GM18502 (cell line): Measurements from ENCODE around the gene EPN2.
A peak's percentile ranks its signal among the peaks of the same experiment; 100 is the strongest.
"Not testable (repeated sequence)": the region's sequence is repeated elsewhere in the genome, so short reads cannot be mapped to it uniquely, and the experiment has no call there.

Experiments used
- ATAC-seq: cut with Tn5 transposase; IDR thresholded peaks from one replicate; pipeline ENCODE4 v1.9.1; 2021; ENCODE audit warnings: mild to moderate bottlenecking; ENCODE audit not compliant: unreplicated experiment, poor library complexity

EPN2 gene

DNA sequence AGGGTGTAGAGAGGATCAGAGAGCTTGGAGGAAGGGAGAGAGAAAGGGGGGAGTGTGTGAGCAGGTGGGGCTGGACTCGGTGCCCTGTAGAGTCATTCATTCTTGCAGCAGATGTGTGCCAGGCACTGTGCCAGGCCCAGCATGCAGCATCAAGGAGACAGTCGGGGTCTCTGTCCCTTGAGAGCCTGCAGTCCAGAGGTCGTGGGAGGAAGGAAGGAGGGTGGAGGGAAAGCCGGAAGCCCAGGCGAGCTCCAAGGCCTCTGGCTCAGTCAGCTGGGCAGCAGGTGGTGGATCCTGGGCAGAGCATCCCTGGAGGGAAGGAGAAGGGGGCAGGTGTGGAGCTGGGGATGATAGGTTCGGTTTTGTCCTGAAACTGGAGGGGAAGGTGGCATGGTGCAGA is 27.5 kb downstream of the EPN2 start:
- ATAC-seq = no peak

- no peak for ATAC-seq
Observed at GRCh38 chr17:19265755-19266154, 28.6 kb downstream of the EPN2 start.

- no peak for ATAC-seq
Observed at GRCh38 chr17:19268611-19269010, 31.4 kb downstream of the EPN2 start.

DNA sequence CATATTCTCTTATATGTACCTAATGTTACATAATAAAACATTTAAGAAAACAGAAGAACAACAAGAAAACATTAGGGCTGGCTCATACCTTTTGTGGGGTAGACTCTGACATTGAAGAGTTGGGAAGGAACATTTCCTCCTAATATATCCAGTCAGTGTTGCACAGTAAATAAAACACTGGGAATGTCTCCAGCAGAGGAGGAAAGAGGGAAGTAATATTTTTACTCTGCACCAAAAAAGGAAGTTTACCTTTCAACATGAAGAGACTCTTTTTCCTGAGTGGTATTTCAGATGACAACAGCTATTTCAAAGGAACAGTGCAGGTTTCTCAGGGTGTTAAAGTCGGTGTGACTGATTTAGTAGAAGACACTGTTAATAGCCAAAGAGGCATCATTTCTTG is 31.9 kb downstream of the EPN2 start:
- ATAC-seq = no peak

DNA sequence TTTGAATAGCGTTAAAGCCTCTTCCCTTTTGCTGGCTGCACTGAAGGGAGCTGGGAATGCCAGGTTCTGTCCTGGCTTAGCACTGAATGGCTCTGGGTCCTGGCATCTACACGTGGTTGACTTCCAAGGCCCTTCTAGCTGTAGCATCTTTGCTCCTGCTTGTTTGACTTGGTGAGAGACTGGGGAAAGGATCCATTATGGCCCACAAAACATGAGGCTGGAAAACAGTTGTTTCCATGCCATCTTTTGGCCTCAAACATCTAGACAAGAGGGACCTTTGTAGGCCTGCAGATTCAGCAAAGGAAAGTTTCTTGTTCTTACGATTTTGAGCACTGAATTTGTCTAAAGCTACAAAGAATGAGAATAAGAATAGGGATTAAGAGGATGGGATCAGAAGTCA is 32.5 kb downstream of the EPN2 start:
- ATAC-seq = no peak

DNA sequence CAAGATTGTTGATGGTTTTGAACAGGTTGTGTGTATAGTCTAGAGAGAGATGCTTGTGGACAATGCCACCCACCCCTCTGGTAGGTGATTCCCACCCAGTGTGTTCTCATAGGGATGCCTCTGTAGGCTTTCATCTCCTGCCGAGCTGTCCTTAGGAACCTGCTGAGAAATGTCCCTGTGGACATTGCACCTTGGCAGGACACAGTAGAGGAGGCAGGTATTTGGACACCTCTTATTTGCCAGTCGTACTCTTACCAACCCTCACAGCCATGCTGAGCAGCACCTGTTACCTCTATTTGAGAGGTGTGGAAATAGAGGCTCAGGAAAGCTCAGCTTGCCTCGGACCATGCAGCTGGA is 33.2 kb downstream of the EPN2 start:
- ATAC-seq = no peak

GRCh38 chr17:19270704-19271611 is 33.8 kb downstream of the EPN2 start:
- no peak for ATAC-seq

DNA sequence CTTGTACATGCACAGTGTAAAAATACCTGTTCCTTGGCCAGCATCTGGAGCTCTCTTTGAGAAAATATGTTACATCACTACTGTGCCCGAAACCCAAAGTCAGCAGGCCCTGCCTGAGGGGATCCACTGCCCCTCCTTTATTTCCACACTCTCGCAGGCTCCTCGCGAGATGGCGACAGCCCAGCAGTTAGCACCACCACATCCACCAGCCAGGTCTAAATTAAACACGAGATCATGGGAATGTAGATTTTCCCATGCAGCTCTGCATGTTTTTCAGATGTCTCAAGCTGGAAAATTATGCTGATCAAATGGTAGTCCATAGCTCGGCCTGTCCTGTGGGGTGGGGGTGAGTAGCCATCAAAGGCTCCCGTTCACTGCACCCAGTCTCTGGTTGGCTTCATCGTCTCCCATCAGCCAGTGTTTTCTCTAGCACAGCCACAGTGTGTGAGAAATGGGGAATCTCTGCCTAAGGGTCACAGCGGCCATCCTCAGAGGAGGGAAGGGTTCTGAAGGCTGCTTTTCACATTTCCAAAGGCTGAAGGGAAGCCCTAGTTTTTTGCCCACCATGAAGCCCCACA is 34.7 kb downstream of the EPN2 start:
- no peak for ATAC-seq

GRCh38 chr17:19273731-19274130 is 36.6 kb downstream of the EPN2 start:
- ATAC-seq = no peak

GRCh38 chr17:19274893-19275292 is 37.7 kb downstream of the EPN2 start:
- no peak for ATAC-seq

GRCh38 chr17:19275457-19276127 is 38.4 kb downstream of the EPN2 start:
- ATAC-seq = no peak

- not testable (repeated sequence) for ATAC-seq
Observed at GRCh38 chr17:19278284-19278683, 41.1 kb downstream of the EPN2 start.

DNA sequence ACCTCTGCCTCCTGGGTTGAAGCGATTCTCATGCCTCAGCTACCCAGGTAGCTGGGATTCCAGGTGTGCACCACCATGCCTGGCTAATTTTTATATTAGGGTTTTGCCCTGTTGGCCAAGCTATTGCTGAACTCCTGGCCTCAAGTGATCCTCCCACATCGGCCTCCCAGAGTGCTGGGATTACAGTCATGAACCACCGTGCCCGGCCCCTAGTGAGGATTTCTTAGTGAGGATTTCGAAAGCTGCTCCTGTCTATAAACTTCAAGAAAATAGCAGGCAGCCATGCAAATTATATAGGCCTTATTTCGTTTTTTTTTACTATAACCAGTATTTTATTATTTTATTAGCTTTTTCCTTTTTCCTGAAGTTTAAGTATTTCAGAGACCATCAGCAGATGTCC is 41.6 kb downstream of the EPN2 start:
- no peak for ATAC-seq

GRCh38 chr17:19281161-19281560 is 44.0 kb downstream of the EPN2 start:
- ATAC-seq = no peak

GRCh38 chr17:19284005-19284959 is 47.1 kb downstream of the EPN2 start:
- peak; percentile 46 for ATAC-seq

GRCh38 chr17:19285213-19285900 is 48.2 kb downstream of the EPN2 start:
- no peak for ATAC-seq

DNA sequence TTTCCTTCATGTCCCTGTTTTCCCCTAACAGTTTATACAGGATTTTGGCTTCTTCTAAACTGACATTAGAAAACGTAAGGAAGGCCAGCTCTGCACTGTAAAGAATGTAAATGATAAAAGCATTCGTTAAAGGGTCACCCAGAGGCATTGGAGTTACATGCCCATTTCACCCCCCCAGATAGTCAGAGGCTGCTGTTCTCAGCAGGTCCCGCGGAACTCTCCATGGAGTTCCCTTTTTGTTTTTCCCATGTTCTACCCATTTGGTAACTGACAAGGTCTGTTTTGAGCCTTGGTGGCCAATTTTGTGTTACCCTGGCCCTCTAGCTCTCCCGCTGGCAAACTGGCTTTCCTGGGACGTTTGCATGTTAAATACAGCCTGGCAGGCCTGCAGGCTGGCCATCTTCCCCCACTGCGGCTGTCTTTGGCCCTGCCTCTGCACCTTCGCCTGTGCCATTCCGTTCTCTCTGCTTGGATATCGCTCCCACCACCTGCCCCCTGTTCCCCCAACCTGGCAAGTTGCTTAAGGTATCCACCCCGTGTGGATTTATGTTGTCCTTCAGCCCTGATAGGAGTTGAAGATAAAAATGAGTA is 49.7 kb downstream of the EPN2 start:
- no peak for ATAC-seq

GRCh38 chr17:19287651-19288050 is 50.5 kb downstream of the EPN2 start:
- no peak for ATAC-seq

GRCh38 chr17:19288453-19288852 is 51.3 kb downstream of the EPN2 start:
- no peak for ATAC-seq
